Esophagus (tissue), 2 donors: ENCODE results near the gene NME3. TPM values are rescaled to one million over a fixed set of nuclear protein-coding genes. Genes with fewer than 3 reads are reported as not detected.
"Not testable (repeated sequence)": the region's sequence is repeated elsewhere in the genome, so short reads cannot be mapped to it uniquely, and the experiment has no call there.

ENCODE experiments used
- H3K27ac ChIP-seq, 2 donors: one replicate each; pipeline ENCODE4 v1.5.1; 2013; ENCODE audit warnings: low read depth in 2 of 2, mild to moderate bottlenecking in 2 of 2, inconsistent platforms in 1 of 2, low read length in 1 of 2, moderate library complexity in 1 of 2
- H3K27me3 ChIP-seq, 2 donors: one replicate each; pipeline ENCODE4 v1.6.1; 2013; ENCODE audit warnings: low read length in 2 of 2, control low read depth in 1 of 2, mild to moderate bottlenecking in 1 of 2; ENCODE audit not compliant: insufficient read depth in 2 of 2, control insufficient read depth in 1 of 2
- H3K36me3 ChIP-seq, 2 donors: one replicate each; pipeline ENCODE4 v1.6.1; 2013; ENCODE audit warnings: low read length in 1 of 2; ENCODE audit not compliant: control insufficient read depth in 2 of 2, insufficient read depth in 2 of 2
- H3K4me1 ChIP-seq, 2 donors: one replicate each; pipeline ENCODE4 v1.6.1; 2013; ENCODE audit warnings: low read length in 1 of 2; ENCODE audit not compliant: control insufficient read depth in 2 of 2, insufficient read depth in 2 of 2
- H3K4me3 ChIP-seq, 2 donors: one replicate each; pipeline ENCODE4 v1.5.1; 2013; ENCODE audit warnings: low read length in 2 of 2, mild to moderate bottlenecking in 2 of 2, low read depth in 1 of 2, moderate library complexity in 1 of 2
- H3K9me3 ChIP-seq, 2 donors: one replicate each; pipeline ENCODE4 v1.6.1; 2013; ENCODE audit warnings: mild to moderate bottlenecking in 2 of 2, low read depth in 1 of 2, low read length in 1 of 2, moderate library complexity in 1 of 2; ENCODE audit not compliant: control insufficient read depth in 2 of 2, insufficient read depth in 1 of 2
- WGBS, 2 donors: extraction: QIAGEN DNeasy Blood & Tissue Kit; methylation state at CpG; one replicate each; pipeline ENCODE4 v1.1.7; 2013; 5-methylcytosine and 5-hydroxymethylcytosine counted together
- polyA plus RNA-seq, 2 donors: library from polyadenylated mRNA; stranded (reverse); fragments of 200-250 nt; gene quantifications; one replicate each; pipeline ENCODE4 v1.2.3, GENCODE V29; 2013
- donor health status: healthy with polysubstance abuse.
- donor health status: Bipolar disorder and iron deficiency.

The NME3 gene
- polyA plus RNA-seq, 2 donors = 51.0 to 102 TPM

DNA sequence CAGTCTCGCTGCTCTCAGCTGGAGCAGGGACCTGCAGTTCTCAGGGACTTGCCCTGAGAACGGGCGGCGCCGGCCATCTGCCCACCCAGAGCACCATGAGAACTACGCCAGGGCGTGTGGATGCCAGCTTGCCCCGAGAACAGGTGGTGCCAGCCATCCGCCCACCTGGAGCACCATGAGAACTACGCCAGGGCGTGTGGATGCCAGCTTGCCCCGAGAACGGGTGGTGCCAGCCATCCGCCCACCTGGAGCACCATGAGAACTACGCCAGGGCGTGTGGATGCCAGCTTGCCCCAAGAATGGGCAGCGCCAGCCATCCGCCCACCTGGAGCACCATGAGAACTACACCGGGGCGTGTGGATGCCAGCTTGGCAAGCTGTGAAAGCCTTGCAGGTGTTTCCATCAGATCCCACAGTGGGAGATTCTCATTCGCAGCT is 38.8 kb downstream of the NME3 start:
- peaks cover 12 to 51% of the 10 kb centered on the region in 2 donors for H3K36me3 ChIP-seq
- H3K9me3 ChIP-seq, H3K27me3 ChIP-seq, H3K27ac ChIP-seq, H3K4me3 ChIP-seq, H3K4me1 ChIP-seq: not testable (repeated sequence)
- WGBS, 2 donors = 59 to 70% methylated on average over 21 of the region's 21 CpGs

DNA sequence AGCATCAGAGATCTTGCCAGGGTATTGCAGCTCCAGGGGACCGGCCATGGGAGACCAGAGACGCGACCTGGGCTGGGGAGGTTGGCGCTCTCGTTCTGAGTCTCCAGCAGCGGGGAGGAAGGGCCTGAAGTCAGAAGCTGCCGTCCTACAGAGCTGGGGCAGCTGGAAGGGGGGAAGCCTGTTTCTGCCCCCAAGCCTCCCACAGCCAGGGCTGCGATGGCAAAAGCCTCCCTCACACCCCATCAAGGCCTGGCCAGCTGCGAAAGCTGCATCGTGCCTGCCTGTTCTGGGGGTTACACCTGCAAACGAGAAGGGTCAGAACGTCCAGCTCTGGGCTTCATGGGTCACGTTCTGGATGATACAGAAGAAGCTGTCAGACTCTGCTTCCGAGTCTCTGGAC is 39.3 kb downstream of the NME3 start:
- 72 to 81% methylated on average over 11 to 14 of the region's 14 CpGs for WGBS, 2 donors
- H3K4me1 ChIP-seq = no peaks in the 10 kb centered on the region
- no peaks in the 10 kb centered on the region for H3K27me3 ChIP-seq
- H3K9me3 ChIP-seq = peaks cover 0 to 5% of the 10 kb centered on the region in 2 donors
- H3K4me3 ChIP-seq = no peak overlapping the region
- H3K36me3 ChIP-seq = peaks cover 13 to 56% of the 10 kb centered on the region in 2 donors
- no peak overlapping the region for H3K27ac ChIP-seq

DNA sequence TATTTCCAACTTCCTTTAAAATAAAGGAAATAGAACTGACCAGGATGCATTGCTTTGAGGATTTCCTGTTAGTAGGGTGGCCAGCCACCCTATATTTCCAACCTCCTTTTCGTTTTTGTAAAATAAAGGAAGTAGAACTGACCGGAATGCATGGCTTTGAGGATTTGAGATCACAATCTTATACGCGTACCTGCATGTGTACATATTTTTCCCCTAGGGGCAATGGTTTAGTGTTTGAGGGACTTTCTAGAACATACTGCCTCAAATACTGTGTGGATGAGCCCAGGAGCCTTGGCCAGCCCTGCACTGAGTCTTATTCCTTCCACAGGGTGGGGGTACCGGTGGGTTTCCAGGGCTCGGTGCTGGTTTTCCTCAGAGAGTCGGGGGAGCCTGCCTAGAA is 39.7 kb downstream of the NME3 start:
- H3K27ac ChIP-seq = no peak overlapping the region
- peaks cover 0 to 5% of the 10 kb centered on the region in 2 donors for H3K9me3 ChIP-seq
- 68 to 70% methylated on average over 7 of the region's 7 CpGs for WGBS, 2 donors
- no peaks in the 10 kb centered on the region for H3K27me3 ChIP-seq
- no peaks in the 10 kb centered on the region for H3K4me1 ChIP-seq
- peaks cover 13 to 60% of the 10 kb centered on the region in 2 donors for H3K36me3 ChIP-seq
- H3K4me3 ChIP-seq = no peak overlapping the region

DNA sequence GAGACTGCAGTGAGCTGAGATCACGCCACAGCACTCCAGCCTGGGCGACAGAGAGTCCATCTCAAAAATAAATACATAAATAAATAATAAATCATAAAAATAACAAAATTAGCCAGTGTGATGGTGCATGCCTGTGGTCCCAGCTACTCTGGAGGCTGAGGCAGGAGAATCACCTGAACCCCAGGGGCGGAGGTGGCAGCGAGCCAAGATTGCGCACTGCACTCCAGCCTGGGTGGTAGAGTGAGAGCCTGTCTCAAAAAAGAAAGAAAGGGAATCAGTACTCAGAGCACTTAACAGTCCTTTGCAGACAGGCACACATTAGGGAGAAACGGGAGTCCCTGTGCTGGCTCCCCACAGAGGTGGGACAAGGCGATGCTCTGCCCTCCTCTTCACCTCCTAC is 40.3 kb downstream of the NME3 start:
- Histone ChIP-seq H3K4me3 (no peak overlapping the region), H3K27ac (no peak overlapping the region), H3K9me3 (peaks cover 0 to 5% of the 10 kb centered on the region in 2 donors), H3K36me3 (peaks cover 13 to 64% of the 10 kb centered on the region in 2 donors), H3K27me3 (no peaks in the 10 kb centered on the region), H3K4me1 (no peaks in the 10 kb centered on the region)
- WGBS, 2 donors = 88 to 94% methylated on average over 7 of the region's 7 CpGs

DNA sequence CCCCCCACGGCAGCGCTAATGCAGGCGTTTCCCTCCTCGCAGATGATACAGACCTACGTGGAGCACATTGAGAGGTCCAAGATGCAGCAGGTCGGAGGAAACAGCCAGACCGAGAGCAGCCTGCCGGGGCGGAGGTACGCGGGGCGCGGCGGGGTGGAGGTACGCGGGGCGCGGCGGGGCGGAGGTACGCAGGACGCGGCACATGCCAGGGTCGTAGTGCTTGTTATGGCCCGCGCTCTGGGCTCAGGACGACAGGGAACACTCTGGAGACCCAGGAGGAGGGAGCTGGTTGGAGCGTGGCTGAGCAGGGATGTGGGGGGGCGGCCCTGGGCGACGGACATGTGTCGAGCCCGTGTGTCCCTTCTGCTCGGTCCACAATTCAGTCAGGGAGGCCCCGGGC is 41.9 kb downstream of the NME3 start:
- no peaks in the 10 kb centered on the region for H3K9me3 ChIP-seq
- peaks cover 13 to 63% of the 10 kb centered on the region in 2 donors for H3K36me3 ChIP-seq
- WGBS, 2 donors = 93 to 95% methylated on average over 35 of the region's 35 CpGs
- H3K27me3 ChIP-seq = no peaks in the 10 kb centered on the region
- H3K4me1 ChIP-seq = no peaks in the 10 kb centered on the region
- no peak overlapping the region for H3K4me3 ChIP-seq
- no peak overlapping the region for H3K27ac ChIP-seq

DNA sequence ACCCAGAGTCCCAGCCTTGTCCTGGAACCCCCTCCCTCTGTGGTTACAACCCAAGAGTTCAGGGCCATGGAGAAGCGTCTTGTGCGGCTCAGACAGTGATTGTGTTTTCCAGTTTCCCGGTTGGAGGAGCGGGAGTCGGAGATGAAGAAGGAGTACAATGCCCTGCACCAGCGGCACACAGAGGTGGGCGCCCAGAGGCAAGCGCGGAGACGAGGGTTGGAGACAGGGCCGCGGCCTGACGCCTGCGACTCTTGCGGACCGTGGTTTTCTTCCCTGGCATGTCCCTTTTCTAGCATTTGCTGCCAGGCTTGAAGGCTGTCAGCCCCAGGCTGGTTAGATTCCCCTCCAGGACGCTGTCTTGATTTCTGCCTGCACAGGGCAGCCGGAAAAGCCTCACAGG is 42.3 kb downstream of the NME3 start:
- Histone ChIP-seq H3K9me3 (no peaks in the 10 kb centered on the region), H3K4me1 (no peaks in the 10 kb centered on the region), H3K36me3 (peaks cover 13 to 59% of the 10 kb centered on the region in 2 donors), H3K27ac (no peak overlapping the region), H3K4me3 (no peak overlapping the region), H3K27me3 (no peaks in the 10 kb centered on the region)
- WGBS, 2 donors = 95 to 97% methylated on average over 18 of the region's 18 CpGs

DNA sequence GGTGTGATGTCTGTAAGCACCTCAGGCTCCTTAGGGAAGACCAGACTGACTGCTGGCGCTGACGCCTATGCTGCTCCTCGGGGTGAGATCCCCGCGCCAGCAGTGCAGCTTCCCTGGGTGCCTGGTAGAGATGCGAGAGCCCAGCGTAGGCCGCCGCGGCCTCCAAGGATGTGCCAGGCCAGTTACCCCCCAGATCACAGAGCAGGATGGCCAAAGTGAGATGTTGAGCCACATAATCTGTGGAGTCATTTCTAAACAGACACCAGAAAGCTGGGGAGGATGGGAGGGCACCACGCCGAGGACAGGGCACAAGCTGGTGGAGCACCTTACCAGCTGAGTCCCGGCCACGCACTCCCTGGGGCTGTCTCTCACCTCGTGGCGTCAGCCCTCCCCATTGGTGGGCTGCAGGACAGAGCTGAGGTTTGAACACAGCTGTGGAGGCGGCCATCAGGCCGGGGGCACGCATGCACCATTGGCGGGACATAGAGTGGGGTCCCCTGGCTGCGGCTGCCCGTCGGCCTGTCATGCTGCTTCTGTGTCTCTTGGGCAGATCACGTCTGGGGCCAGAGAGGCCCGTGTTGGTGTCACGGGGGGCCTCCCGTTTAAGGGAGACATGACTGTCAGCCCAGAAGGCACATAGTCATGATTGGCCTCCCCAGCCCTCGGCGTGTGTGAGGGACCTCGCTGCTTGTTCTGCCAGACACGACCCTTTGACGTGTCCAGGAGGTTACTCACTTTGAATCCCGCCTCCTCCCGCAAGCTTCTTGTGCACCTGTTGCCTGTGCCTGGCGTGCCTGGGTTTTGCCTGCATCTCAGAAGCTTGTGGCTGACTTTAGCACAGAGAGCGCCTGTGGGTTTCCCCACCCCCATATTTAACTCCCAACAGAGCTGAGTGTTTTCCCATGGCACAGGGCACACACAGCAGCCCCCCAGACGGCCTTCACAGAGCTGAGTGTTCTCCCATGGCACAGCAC is 43.4 kb downstream of the NME3 start:
- H3K36me3 ChIP-seq = peaks cover 13 to 49% of the 10 kb centered on the region in 2 donors
- WGBS, 2 donors = 92 to 93% methylated on average over 36 to 37 of the region's 37 CpGs
- no peaks in the 10 kb centered on the region for H3K27me3 ChIP-seq

DNA sequence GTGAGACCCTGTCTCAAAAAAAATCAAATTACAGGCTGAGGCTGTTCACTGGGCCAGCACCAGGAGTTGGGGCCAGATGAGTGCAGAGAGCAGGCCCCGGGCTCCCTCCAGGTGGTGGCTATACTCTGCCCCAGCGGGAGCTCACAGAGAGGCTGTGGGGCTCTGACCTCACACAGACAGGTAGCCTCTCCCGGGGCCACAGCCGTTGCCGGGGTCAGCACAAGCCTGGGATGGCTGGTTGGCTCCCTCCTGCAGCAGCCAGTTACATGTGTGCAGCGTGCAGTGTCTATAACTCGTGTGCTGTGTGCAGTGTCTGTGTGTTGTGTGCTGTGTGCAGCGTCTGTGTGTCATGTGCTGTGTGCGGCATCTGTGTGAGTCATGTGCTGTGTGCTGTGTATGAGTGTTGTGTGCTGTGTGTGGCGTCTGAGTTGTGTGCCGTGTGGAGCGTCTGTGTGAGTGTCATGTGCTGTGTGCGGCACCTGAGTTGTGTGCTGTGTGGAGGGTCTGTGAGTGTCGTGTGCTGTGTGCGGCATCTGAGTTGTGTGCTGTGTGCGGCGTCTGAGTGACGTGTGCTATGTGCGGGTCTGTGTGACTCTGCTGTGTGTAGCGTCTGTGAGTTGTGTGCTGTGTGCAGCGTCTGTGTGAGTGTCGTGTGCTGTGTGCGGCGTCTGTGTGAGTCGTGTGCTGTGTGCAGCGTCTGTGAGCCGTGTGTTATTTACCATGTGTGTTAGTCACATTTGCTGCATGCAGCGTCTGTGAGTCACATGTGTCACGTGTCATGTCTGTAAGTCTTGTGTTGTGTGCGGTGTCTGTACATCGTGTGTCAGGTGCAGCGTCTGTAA is 44.5 kb downstream of the NME3 start:
- Histone ChIP-seq H3K36me3 (peaks cover 13 to 42% of the 10 kb centered on the region in 2 donors), H3K4me1 (peaks cover 0 to 4% of the 10 kb centered on the region in 2 donors), H3K27me3 (no peaks in the 10 kb centered on the region), H3K9me3 (no peaks in the 10 kb centered on the region), H3K4me3 (no peak overlapping the region), H3K27ac (no peak overlapping the region)
- 93 to 94% methylated on average over 32 of the region's 32 CpGs for WGBS, 2 donors

More for the DNA sequence above, 43.4 kb downstream of the NME3 start:
- H3K4me3 ChIP-seq = no peak overlapping the region
- peaks cover 0 to 4% of the 10 kb centered on the region in 2 donors for H3K4me1 ChIP-seq
- no peak overlapping the region for H3K27ac ChIP-seq
- H3K9me3 ChIP-seq = no peaks in the 10 kb centered on the region

DNA sequence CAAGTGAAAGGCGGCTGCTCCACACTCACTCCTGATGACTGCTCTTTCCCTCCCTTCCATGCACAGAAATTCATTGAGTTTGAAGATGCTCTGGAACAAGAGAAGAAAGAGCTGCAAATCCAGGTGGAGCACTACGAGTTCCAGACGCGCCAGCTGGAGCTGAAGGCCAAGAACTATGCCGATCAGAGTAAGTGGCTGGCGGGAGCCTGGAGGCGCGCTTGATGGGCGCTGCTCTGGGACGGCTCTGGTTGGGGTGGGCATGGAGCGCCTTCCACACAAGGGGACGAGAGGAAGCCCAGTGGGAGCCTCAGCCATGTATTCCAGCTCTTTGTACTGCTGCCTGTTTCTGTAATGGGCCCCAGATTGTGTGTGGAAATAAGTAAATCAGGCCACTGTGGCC is 46.9 kb downstream of the NME3 start:
- 91 to 92% methylated on average over 12 of the region's 12 CpGs for WGBS, 2 donors

More for the DNA sequence above, 46.9 kb downstream of the NME3 start:
- no peak overlapping the region for H3K27ac ChIP-seq
- no peak overlapping the region for H3K4me3 ChIP-seq
- H3K27me3 ChIP-seq = no peaks in the 10 kb centered on the region
- no peaks in the 10 kb centered on the region for H3K9me3 ChIP-seq
- peaks cover 13 to 40% of the 10 kb centered on the region in 2 donors for H3K36me3 ChIP-seq
- H3K4me1 ChIP-seq = peaks cover 0 to 4% of the 10 kb centered on the region in 2 donors
